ENCODE results near the gene PSMD11.
A peak's percentile ranks its signal among the peaks of the same experiment; 100 is the strongest.
"Not testable (repeated sequence)": the region's sequence is repeated elsewhere in the genome, so short reads cannot be mapped to it uniquely, and the experiment has no call there.

The PSMD11 gene

DNA sequence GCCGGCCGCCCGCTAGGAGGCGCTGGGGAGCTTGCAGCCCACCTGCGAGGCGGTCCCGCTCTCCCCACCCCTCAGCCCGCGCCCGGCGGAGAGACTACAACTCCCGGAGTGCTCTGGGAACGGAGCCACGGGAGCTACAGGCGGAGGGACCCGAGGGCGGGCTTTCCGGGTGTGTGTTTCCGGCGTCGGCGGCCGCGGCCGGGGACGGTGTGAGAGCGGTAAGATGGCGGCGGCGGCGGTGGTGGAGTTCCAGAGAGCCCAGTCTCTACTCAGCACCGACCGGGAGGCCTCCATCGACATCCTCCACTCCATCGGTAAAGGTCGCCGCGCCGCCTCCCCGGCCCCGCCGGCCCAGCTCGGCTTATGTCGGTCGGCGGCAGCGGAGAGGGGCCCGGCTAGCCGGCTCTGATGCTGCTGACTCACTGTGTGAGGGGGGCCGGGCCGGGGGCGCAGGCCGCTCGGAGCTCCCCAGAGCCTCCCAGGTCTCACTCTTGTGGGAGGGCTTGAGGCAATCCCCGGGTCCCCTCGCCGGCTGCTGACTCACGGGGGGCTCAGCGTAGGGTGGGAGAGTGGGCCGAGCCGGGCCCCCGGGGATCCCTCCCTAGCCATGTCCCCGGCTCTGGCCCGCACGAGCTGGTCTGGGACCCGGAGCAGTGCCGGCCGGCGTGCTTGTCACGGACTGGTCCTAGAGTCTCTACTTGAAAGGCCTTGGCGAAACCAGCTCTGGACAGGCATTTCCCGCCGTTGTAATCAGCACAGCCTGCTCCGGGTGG, at the start of gene PSMD11:
PSMD11 (plus strand) TSS at position 210 of the 773 bp plus-strand sequence; CDS start at position 224, 14 bp downstream.
- H3K27ac Mint-ChIP-seq: peak within 1 kb of the TSS; percentile 90
- peak within 1 kb of the TSS; percentile 92 for H3K4me3 Mint-ChIP-seq
- peaks cover 23% of the 10 kb centered on the region for H3K27me3 Mint-ChIP-seq
- intact Hi-C loops (cut with micrococcal nuclease): no loop called here
- H3K36me3 Mint-ChIP-seq (ENCODE audit: low read depth): peaks cover 45% of the 10 kb centered on the region
- H3K4me1 Mint-ChIP-seq (ENCODE audit: low read depth): peaks cover 30% of the 10 kb centered on the region
- H3K9me3 Mint-ChIP-seq: no peaks in the 10 kb centered on the region

- no peaks in the 10 kb centered on the region for H3K9me3 Mint-ChIP-seq
- H3K4me3 Mint-ChIP-seq: no peak overlapping the region
- intact Hi-C loops (cut with micrococcal nuclease): no loop called here
- H3K36me3 Mint-ChIP-seq (ENCODE audit: low read depth): no peaks in the 10 kb centered on the region
- no peaks in the 10 kb centered on the region for H3K27me3 Mint-ChIP-seq
- H3K27ac Mint-ChIP-seq: no peak overlapping the region
- H3K4me1 Mint-ChIP-seq (ENCODE audit: low read depth): peaks cover 5% of the 10 kb centered on the region
Measured at GRCh38 chr17:32396343-32396742, 48.0 kb upstream of the PSMD11 start.

- no peaks in the 10 kb centered on the region for H3K27me3 Mint-ChIP-seq
- no peaks in the 10 kb centered on the region for H3K36me3 Mint-ChIP-seq (ENCODE audit: low read depth)
- intact Hi-C loops (cut with micrococcal nuclease): no loop called here
- H3K9me3 Mint-ChIP-seq: no peaks in the 10 kb centered on the region
- H3K27ac Mint-ChIP-seq: no peak overlapping the region
- H3K4me3 Mint-ChIP-seq: no peak overlapping the region
- peaks cover under 1% of the 10 kb centered on the region for H3K4me1 Mint-ChIP-seq (ENCODE audit: low read depth)
Measured at GRCh38 chr17:32398946-32399345, 45.4 kb upstream of the PSMD11 start.

GRCh38 chr17:32410085-32410484, 34.2 kb upstream of the PSMD11 start:
- H3K4me3 Mint-ChIP-seq; H3K4me1 Mint-ChIP-seq (ENCODE audit: low read depth); intact Hi-C loops (cut with micrococcal nuclease); H3K27me3 Mint-ChIP-seq; H3K27ac Mint-ChIP-seq; H3K9me3 Mint-ChIP-seq: not testable (repeated sequence)
- H3K36me3 Mint-ChIP-seq (ENCODE audit: low read depth): peaks cover 25% of the 10 kb centered on the region

GRCh38 chr17:32426894-32427293, 17.4 kb upstream of the PSMD11 start:
- H3K4me1 Mint-ChIP-seq (ENCODE audit: low read depth): peaks cover 8% of the 10 kb centered on the region
- intact Hi-C loops (cut with micrococcal nuclease): no loop called here
- no peak overlapping the region for H3K27ac Mint-ChIP-seq
- no peak overlapping the region for H3K4me3 Mint-ChIP-seq
- no peaks in the 10 kb centered on the region for H3K36me3 Mint-ChIP-seq (ENCODE audit: low read depth)
- H3K27me3 Mint-ChIP-seq: no peaks in the 10 kb centered on the region
- peaks cover 25% of the 10 kb centered on the region for H3K9me3 Mint-ChIP-seq

DNA sequence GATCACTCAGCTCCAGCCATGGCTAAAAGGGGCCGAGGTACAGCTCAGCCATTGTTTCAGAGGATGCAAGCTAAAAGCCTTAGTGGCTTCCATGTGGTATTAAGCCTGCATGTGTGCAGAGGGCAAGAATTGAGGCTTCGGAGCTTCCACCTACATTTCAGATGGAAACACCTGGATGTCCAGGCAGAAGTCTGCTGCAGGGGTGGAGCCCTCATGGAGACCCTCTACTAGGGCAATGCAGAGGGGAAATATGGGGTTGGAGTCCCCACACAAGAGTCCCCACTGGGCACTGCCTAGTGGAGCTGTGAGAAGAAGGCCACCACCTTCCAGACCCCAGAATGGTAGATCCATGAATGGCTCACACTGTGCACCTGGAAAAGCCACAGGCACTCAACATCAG, 14.7 kb upstream of the PSMD11 start:
- Mint-ChIP-seq H3K36me3 (ENCODE audit: low read depth) (no peaks in the 10 kb centered on the region), H3K9me3 (peaks cover 25% of the 10 kb centered on the region), H3K27me3 (no peaks in the 10 kb centered on the region), H3K4me1 (ENCODE audit: low read depth) (peaks cover 8% of the 10 kb centered on the region), H3K27ac (no peak overlapping the region), H3K4me3 (no peak overlapping the region)
- intact Hi-C loops (cut with micrococcal nuclease): no loop called here

DNA sequence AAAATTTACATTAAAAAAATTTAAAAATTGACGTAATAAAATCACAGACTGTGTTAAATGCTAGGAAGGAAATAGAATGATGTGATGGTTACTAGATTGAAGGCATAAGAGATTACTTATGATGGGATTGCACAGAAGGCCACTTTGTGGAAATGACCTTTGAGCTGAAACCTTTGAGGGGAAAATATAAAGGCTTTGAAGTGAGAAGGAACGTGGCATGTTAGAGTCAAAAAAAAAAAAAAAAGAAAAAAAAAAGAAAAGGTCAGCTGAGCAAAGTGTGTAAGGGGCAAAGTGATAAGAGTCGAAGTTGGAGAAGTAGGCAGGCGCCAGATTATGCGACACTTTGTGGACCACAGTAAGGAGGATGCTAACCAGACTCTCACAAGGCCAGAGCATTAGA, 3.6 kb upstream of the PSMD11 start:
- Mint-ChIP-seq H3K27me3 (peaks cover 35% of the 10 kb centered on the region), H3K4me3 (no peak overlapping the region), H3K27ac (no peak overlapping the region), H3K9me3 (no peaks in the 10 kb centered on the region), H3K36me3 (ENCODE audit: low read depth) (peaks cover 16% of the 10 kb centered on the region), H3K4me1 (ENCODE audit: low read depth) (peaks cover 14% of the 10 kb centered on the region)
- intact Hi-C loops (cut with micrococcal nuclease): no loop called here

DNA sequence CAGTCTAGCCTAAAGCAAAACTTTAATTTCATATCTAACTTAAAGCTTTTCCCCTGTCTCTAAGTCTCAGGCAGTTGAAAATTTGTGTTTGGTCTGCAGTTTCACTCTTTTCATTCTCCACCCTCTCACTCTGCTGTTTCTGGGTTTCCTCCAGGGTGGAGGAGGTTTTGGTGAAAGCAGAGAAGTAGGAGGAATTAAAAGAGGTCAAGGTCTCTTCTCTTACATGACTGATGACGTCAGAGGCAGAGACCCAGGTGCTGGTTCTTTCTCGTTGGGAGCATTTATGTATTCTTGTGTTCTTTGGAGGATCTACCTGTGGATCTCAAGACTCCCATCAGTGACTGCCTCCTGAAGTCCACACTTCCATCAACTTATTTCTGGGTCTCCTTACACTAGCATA, 2.4 kb upstream of the PSMD11 start:
- Mint-ChIP-seq H3K4me3 (no peak overlapping the region), H3K27ac (no peak overlapping the region), H3K36me3 (ENCODE audit: low read depth) (peaks cover 22% of the 10 kb centered on the region), H3K27me3 (peaks cover 29% of the 10 kb centered on the region), H3K9me3 (no peaks in the 10 kb centered on the region), H3K4me1 (ENCODE audit: low read depth) (peaks cover 23% of the 10 kb centered on the region)
- intact Hi-C loops (cut with micrococcal nuclease): no loop called here

DNA sequence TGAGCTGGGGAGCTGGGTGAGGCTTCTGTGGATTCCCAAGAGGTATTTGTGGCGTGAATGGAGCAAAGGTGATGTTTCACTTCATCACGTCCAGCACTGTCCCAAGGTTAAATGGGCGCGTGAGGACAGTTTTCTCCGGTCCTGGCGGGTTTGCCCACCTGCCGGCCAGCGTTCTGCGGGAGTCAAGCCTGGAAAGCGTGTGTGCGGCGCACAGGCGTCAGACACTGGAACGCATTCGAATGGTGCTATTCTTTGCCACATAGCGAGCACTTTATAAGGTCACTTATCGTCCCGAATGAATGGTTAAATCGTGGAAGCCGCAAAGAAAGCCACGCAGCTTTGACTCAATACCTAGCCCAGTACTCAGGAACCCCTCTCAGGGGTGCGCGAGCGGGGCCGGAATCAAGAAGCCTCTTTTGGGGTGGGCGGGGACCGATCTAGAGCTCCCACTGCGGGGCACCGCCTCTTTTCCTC, 446 bp upstream of the PSMD11 start:
- peak overlapping the region; percentile 90 for H3K27ac Mint-ChIP-seq
- peaks cover 39% of the 10 kb centered on the region for H3K36me3 Mint-ChIP-seq (ENCODE audit: low read depth)
- H3K9me3 Mint-ChIP-seq: no peaks in the 10 kb centered on the region
- H3K4me1 Mint-ChIP-seq (ENCODE audit: low read depth): peaks cover 30% of the 10 kb centered on the region
- H3K27me3 Mint-ChIP-seq: peaks cover 23% of the 10 kb centered on the region
- intact Hi-C loops (cut with micrococcal nuclease): no loop called here
- peak overlapping the region; percentile 92 for H3K4me3 Mint-ChIP-seq

DNA sequence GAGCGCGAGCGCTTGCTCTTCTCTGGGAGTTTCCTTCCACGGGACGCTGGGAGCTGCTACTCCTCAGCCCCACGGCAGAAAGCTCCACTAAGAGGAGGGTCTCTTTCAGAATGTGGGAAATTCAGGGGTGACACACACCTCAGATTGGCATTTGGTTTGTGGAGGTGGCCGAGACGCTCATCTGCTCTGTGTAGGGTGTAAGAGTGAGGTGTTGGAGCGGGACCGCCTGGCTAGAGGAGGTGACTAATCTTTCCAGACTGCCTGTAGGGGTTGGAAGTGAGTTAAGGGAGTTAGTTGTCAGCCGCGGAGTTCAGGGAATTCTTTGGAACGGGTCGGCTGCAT, 735 bp downstream of the PSMD11 start:
- intact Hi-C loops (cut with micrococcal nuclease): no loop called here
- Mint-ChIP-seq H3K27me3 (peaks cover 23% of the 10 kb centered on the region), H3K9me3 (no peaks in the 10 kb centered on the region), H3K4me3 (peak overlapping the region; percentile 92), H3K27ac (peak overlapping the region; percentile 90), H3K4me1 (ENCODE audit: low read depth) (peaks cover 30% of the 10 kb centered on the region), H3K36me3 (ENCODE audit: low read depth) (peaks cover 51% of the 10 kb centered on the region)

DNA sequence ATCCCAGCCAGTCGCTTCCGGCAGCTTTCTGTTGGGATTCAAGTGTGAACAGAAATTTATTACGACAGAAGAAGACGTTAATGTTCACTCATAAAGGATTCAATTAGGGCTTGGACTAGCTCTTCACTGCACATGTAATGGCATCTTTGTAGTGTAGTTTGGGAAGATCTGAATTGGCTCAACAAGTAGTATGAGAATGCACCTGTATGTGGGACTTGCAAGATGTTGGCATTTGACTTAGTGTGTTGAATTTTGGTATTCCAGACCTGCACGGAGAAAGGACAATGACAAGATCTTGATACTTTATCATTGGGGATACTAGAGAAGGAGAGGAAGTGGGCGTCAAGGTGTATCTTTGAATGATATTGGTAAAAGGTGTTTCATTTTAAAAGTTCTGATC, 1.2 kb downstream of the PSMD11 start:
- H3K4me3 Mint-ChIP-seq: peak overlapping the region; percentile 92
- H3K36me3 Mint-ChIP-seq (ENCODE audit: low read depth): peaks cover 55% of the 10 kb centered on the region
- H3K4me1 Mint-ChIP-seq (ENCODE audit: low read depth): peaks cover 33% of the 10 kb centered on the region
- intact Hi-C loops (cut with micrococcal nuclease): no loop called here
- H3K27me3 Mint-ChIP-seq: peaks cover 23% of the 10 kb centered on the region
- H3K27ac Mint-ChIP-seq: peak overlapping the region; percentile 90
- no peaks in the 10 kb centered on the region for H3K9me3 Mint-ChIP-seq

- H3K9me3 Mint-ChIP-seq: no peaks in the 10 kb centered on the region
- H3K4me3 Mint-ChIP-seq: peak overlapping the region; percentile 92
- no peak overlapping the region for H3K27ac Mint-ChIP-seq
- H3K4me1 Mint-ChIP-seq (ENCODE audit: low read depth): peaks cover 37% of the 10 kb centered on the region
- intact Hi-C loops (cut with micrococcal nuclease): no loop called here
- H3K36me3 Mint-ChIP-seq (ENCODE audit: low read depth): peaks cover 60% of the 10 kb centered on the region
- peaks cover 20% of the 10 kb centered on the region for H3K27me3 Mint-ChIP-seq
Measured at GRCh38 chr17:32445971-32446370, 1.7 kb downstream of the PSMD11 start.

DNA sequence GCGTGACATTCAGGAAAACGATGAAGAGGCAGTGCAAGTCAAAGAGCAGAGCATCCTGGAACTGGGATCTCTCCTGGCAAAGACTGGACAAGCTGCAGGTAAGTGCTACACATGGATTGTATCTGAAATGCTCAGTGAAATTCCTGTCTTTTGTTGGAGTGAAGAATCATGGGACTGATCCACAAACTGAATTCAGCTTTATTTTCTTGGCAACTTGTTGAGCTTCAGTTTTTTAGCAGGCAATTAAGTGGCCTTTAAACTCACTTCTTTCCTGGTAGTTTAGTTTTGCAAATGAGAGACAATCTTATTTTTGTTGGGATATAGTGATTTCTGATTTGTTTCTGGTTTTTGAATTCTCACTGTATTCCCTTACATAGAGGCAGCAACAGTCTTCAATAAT, 2.6 kb downstream of the PSMD11 start:
- H3K27me3 Mint-ChIP-seq: peaks cover 14% of the 10 kb centered on the region
- H3K9me3 Mint-ChIP-seq: no peaks in the 10 kb centered on the region
- no peak overlapping the region for H3K27ac Mint-ChIP-seq
- H3K4me1 Mint-ChIP-seq (ENCODE audit: low read depth): peaks cover 39% of the 10 kb centered on the region
- intact Hi-C loops (cut with micrococcal nuclease): no loop called here
- H3K4me3 Mint-ChIP-seq: no peak overlapping the region
- H3K36me3 Mint-ChIP-seq (ENCODE audit: low read depth): peaks cover 70% of the 10 kb centered on the region

DNA sequence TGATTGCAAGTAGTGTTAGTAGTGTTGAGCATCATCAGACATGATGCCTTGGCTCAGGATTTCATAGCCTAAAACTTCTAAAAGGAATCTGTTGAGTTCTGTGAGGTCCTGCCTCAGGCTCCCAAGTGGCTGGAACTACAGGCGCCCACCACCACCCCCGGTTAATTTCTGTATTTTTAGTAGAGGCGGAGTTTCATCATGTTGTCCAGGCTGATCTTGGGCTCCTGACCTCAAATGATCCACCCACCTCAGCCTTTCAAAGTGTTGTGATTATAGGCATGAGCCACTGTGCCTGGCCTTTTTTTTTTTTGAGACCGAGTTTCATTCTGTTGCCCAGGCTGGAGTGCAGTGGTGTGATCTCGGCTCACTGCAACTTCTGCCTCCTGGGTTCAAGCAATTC, 5.7 kb downstream of the PSMD11 start:
- Mint-ChIP-seq H3K27me3 (no peaks in the 10 kb centered on the region), H3K4me3 (no peak overlapping the region), H3K4me1 (ENCODE audit: low read depth) (peaks cover 33% of the 10 kb centered on the region), H3K36me3 (ENCODE audit: low read depth) (peaks cover 92% of the 10 kb centered on the region), H3K9me3 (no peaks in the 10 kb centered on the region), H3K27ac (no peak overlapping the region)
- intact Hi-C loops (cut with micrococcal nuclease): no loop called here

DNA sequence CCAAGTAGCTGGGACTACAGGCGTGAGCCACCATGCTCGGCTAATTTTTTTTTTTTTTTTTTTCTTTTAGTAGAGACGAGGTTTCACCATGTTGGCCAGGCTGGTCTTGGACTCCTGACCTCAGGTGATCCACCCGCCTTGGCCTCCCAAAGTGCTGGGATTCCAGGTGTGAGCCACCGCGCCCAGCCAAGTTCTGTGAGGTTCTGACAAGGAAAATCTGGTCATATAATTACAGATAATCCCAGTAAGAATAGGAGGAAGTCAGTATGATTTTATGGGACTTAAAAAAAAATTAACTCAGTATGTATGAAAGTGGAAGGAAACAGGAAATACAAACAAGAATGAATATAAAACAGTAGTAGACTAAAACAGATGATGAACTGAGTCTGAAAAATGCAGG, 6.1 kb downstream of the PSMD11 start:
- H3K27ac Mint-ChIP-seq; H3K27me3 Mint-ChIP-seq; H3K4me3 Mint-ChIP-seq; intact Hi-C loops (cut with micrococcal nuclease); H3K9me3 Mint-ChIP-seq: not testable (repeated sequence)
- Mint-ChIP-seq H3K4me1 (ENCODE audit: low read depth) (peaks cover 28% of the 10 kb centered on the region), H3K36me3 (ENCODE audit: low read depth) (peaks cover 92% of the 10 kb centered on the region)
